Measurements from ENCODE around the gene MYBL2.

DNA sequence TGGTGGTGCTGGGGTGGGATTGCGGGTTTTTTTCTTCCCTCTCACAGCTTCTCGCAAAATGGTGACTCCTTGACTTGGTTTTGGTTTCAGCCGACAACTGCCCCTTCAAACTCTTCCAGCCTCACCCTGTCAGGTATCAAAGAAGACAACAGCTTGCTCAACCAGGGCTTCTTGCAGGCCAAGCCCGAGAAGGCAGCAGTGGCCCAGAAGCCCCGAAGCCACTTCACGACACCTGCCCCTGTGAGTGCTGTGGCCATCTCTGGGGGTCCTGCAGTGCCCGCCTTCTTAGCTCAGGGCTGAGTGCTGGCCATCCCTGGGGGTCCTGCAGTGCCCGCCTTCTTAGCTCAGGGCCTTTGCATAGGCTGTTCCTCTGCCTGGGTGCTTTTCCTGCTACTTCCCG is 48.1 kb downstream of the MYBL2 start:
- TF ChIP-seq POLR2AphosphoS5 (IDR thresholded peaks at IDR 0.05): no peak
- no peak for TF ChIP-seq CTCF (IDR thresholded peaks at IDR 0.05 in 8 of 11, conservative IDR thresholded peaks at IDR 0.05 in 3 of 11)

Data from spleen (tissue), 7 donors.